ENCODE results near the gene ZMYND8. TPM values are rescaled to one million over a fixed set of nuclear protein-coding genes. Genes with fewer than 3 reads are reported as not detected.

ZMYND8 gene
- total and polyA plus RNA-seq, 2 donors (not counting 1 experiment from before 2014, with no cell fraction given) = 12.6 to 13.0 TPM

DNA sequence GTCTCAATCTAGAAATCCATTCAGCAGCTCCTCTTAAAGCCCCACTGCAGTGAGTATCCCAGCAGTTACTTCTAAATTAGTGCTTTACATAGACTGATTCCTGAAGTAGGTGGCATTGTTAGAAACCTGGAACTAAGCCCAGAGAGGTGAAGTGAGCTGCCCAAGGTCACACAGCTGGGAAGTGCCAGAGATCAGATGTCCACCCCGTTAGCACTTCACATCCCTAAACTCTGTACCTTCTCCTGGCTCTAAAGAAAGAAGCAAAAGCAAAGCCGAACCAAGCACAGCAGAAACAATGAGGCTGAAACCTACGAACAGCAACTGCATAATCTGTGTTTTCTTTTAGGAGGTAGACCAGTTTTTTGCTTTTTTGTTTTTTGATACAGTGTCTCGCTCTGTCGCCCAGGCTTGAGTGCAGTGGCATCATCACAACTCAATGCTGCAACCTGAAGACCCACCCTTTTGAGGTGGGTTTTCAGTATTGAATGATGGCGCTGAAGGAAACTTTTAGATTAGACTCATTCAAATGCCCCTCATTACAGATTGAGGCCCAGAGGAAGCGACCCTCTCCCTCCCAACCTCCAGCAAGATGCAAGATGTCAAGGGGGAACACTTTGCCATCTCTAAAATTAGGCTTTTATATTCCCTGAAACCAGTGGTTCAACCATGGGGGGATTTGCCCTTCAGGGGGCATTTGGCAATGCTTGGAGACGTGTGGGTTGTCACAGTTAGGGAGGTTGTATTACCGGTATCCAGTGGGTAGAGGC is 3.2 kb upstream of the ZMYND8 start:
- H3K4me1 ChIP-seq (ENCODE audit: control insufficient read depth, extremely low read depth, insufficient read depth, low read length) = peaks cover 50% of the 10 kb centered on the region

GRCh38 chr20:47358672-47359529 is 2.4 kb upstream of the ZMYND8 start:
- TF ChIP-seq EZH2 (IDR thresholded peaks at IDR 0.05; ENCODE audit: low read length, missing control alignments) (no peak), CTCF (conservative IDR thresholded peaks at IDR 0.05 in 1 of 2, IDR thresholded peaks at IDR 0.05 in 1 of 2; ENCODE audit: low read depth in 1 of 2, low read length in 2 of 2) (no peak)
- Histone ChIP-seq H3K4me1 (ENCODE audit: control insufficient read depth, extremely low read depth, insufficient read depth, low read length) (peaks cover 54% of the 10 kb centered on the region), H3K4me2 (ENCODE audit: extremely low read depth, insufficient read depth, low read length) (peak overlapping the region; percentile 53), H2AFZ (ENCODE audit: low read length) (peak overlapping the region; percentile 31), H3K27me3 (ENCODE audit: control insufficient read depth, insufficient read depth, low read length) (no peaks in the 10 kb centered on the region), H3K9me3 (ENCODE audit: control insufficient read depth, insufficient read depth, low read depth, low read length) (no peaks in the 10 kb centered on the region), H3K79me2 (ENCODE audit: control insufficient read depth, insufficient read depth, low read length) (peaks cover 20% of the 10 kb centered on the region), H4K20me1 (ENCODE audit: control insufficient read depth, extremely low read depth, insufficient read depth, low read length) (no peaks in the 10 kb centered on the region), H3K4me3 (replicated peaks in 1 of 4; ENCODE audit: control extremely low read depth in 1 of 4, insufficient read depth in 1 of 4, low read depth in 3 of 4, low read length in 4 of 4) (peak overlapping the region in 3 of 4 experiments; percentile 6 to 28 (median 9)), H3K36me3 (ENCODE audit: control insufficient read depth, insufficient read depth, low read length) (no peaks in the 10 kb centered on the region), H3K27ac (ENCODE audit: insufficient read depth, low read length) (peak overlapping the region; percentile 95), H3K9ac (ENCODE audit: insufficient read depth, low read length) (peak overlapping the region; percentile 39)
- DNase-seq (ENCODE audit: low read depth in 2 of 2) = peak; percentile 93 to 94

More for the DNA sequence above, 3.2 kb upstream of the ZMYND8 start:
- DNase-seq (ENCODE audit: low read depth in 2 of 2) = no peak
- peak overlapping the region; percentile 53 for H3K4me2 ChIP-seq (ENCODE audit: extremely low read depth, insufficient read depth, low read length)
- H3K9ac ChIP-seq (ENCODE audit: insufficient read depth, low read length) = no peak overlapping the region
- TF ChIP-seq CTCF (conservative IDR thresholded peaks at IDR 0.05 in 1 of 2, IDR thresholded peaks at IDR 0.05 in 1 of 2; ENCODE audit: low read depth in 1 of 2, low read length in 2 of 2) (no peak), EZH2 (IDR thresholded peaks at IDR 0.05; ENCODE audit: low read length, missing control alignments) (no peak)
- no peaks in the 10 kb centered on the region for H3K36me3 ChIP-seq (ENCODE audit: control insufficient read depth, insufficient read depth, low read length)
- no peaks in the 10 kb centered on the region for H3K9me3 ChIP-seq (ENCODE audit: control insufficient read depth, insufficient read depth, low read depth, low read length)
- H3K27me3 ChIP-seq (ENCODE audit: control insufficient read depth, insufficient read depth, low read length) = no peaks in the 10 kb centered on the region
- H4K20me1 ChIP-seq (ENCODE audit: control insufficient read depth, extremely low read depth, insufficient read depth, low read length) = no peaks in the 10 kb centered on the region
- peaks cover 14% of the 10 kb centered on the region for H3K79me2 ChIP-seq (ENCODE audit: control insufficient read depth, insufficient read depth, low read length)
- peak overlapping the region; percentile 95 for H3K27ac ChIP-seq (ENCODE audit: insufficient read depth, low read length)
- no peak overlapping the region for H3K4me3 ChIP-seq (replicated peaks in 1 of 4; ENCODE audit: control extremely low read depth in 1 of 4, insufficient read depth in 1 of 4, low read depth in 3 of 4, low read length in 4 of 4)
- peak overlapping the region; percentile 90 for H2AFZ ChIP-seq (ENCODE audit: low read length)

DNA sequence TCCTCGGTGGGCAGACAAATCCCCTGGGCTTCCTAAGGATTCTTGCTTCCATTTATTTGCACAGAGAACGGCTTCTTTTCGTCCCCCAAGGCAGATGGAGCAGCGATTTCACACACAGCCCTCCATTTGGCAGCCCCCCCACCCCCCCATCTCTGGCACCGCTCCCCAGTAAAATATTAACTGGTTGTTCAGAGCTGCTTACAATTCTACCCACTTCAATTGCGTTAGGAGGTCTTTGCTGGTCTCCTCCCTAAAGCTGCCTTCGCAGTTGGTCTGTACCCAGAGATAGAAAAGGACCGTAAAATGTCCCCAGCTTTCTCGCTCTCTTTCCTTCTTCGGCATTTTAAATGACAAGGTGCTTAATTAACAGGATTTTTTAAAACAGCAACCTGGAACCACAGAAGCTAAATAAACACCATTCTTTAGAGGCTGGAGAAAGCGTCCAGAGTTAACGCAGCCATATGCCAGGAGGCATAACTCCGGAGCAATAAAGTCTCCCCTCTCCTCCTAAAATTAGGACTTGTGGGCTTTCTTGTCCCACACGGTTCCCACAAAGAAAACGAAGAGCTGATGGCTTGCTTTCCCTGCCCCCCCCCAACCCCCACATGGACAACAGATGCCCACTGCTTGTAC is 1.7 kb upstream of the ZMYND8 start:
- Histone ChIP-seq H4K20me1 (ENCODE audit: control insufficient read depth, extremely low read depth, insufficient read depth, low read length) (no peaks in the 10 kb centered on the region), H3K4me3 (replicated peaks in 1 of 4; ENCODE audit: control extremely low read depth in 1 of 4, insufficient read depth in 1 of 4, low read depth in 3 of 4, low read length in 4 of 4) (peak overlapping the region in 1 of 4 experiments; percentile 28), H2AFZ (ENCODE audit: low read length) (peak overlapping the region; percentile 14), H3K9ac (ENCODE audit: insufficient read depth, low read length) (peak overlapping the region; percentile 44), H3K27me3 (ENCODE audit: control insufficient read depth, insufficient read depth, low read length) (no peaks in the 10 kb centered on the region), H3K27ac (ENCODE audit: insufficient read depth, low read length) (peak overlapping the region; percentile 95), H3K79me2 (ENCODE audit: control insufficient read depth, insufficient read depth, low read length) (peaks cover 28% of the 10 kb centered on the region), H3K36me3 (ENCODE audit: control insufficient read depth, insufficient read depth, low read length) (no peaks in the 10 kb centered on the region), H3K4me2 (ENCODE audit: extremely low read depth, insufficient read depth, low read length) (peak overlapping the region; percentile 53), H3K9me3 (ENCODE audit: control insufficient read depth, insufficient read depth, low read depth, low read length) (no peaks in the 10 kb centered on the region), H3K4me1 (ENCODE audit: control insufficient read depth, extremely low read depth, insufficient read depth, low read length) (peaks cover 57% of the 10 kb centered on the region)
- TF ChIP-seq EZH2 (IDR thresholded peaks at IDR 0.05; ENCODE audit: low read length, missing control alignments) (no peak), CTCF (conservative IDR thresholded peaks at IDR 0.05 in 1 of 2, IDR thresholded peaks at IDR 0.05 in 1 of 2; ENCODE audit: low read depth in 1 of 2, low read length in 2 of 2) (no peak)
- no peak for DNase-seq (ENCODE audit: low read depth in 2 of 2)
